Measurements from ENCODE around the gene PDYN.

PDYN gene

GRCh38 chr20:2006452-2007361, 12.8 kb upstream of the PDYN start:
- DNase-seq: peak; percentile 24
- Histone ChIP-seq H4K20me1 (ENCODE audit: insufficient read depth, low read length) (0 out of 2 replicates have a peak, but pooled peaks cover 6% of the 10 kb centered on the region), H3K4me3 (ENCODE audit: low read depth in 1 of 2, low read length in 2 of 2) (no peak overlapping the region), H3K36me3 (ENCODE audit: insufficient read depth, low read length) (no peaks in the 10 kb centered on the region), H2AFZ (ENCODE audit: low read depth, low read length) (no peak overlapping the region), H3K4me1 (ENCODE audit: insufficient read depth, low read length) (no peaks in the 10 kb centered on the region), H3K4me2 (ENCODE audit: insufficient read depth, low read length) (no peak overlapping the region), H3K79me2 (ENCODE audit: insufficient read depth, low read length) (no peaks in the 10 kb centered on the region), H3K9me3 (ENCODE audit: insufficient read depth, low read length, severe bottlenecking) (no peaks in the 10 kb centered on the region), H3K27ac (ENCODE audit: low read length) (no peak overlapping the region), H3K27me3 (ENCODE audit: insufficient read depth, low read length, poor library complexity) (no peaks in the 10 kb centered on the region), H3K9ac (ENCODE audit: low read depth, low read length) (no peak overlapping the region)
- TF ChIP-seq CTCF (IDR thresholded peaks at IDR 0.05; ENCODE audit: borderline replicate concordance, extremely low read depth, low read length, poor library complexity, severe bottlenecking): peak; percentile 91
- no peak for TF ChIP-seq EZH2 (IDR thresholded peaks at IDR 0.05; ENCODE audit: borderline replicate concordance, low read depth, low read length, severe bottlenecking)
- ATAC-seq (ENCODE audit: insufficient read depth, low read depth): 0 out of 3 replicates have a peak, but pooled peaks have one; percentile 35

- Histone ChIP-seq H2AFZ (ENCODE audit: low read depth, low read length) (no peak overlapping the region), H3K79me2 (ENCODE audit: insufficient read depth, low read length) (no peaks in the 10 kb centered on the region), H3K9me3 (ENCODE audit: insufficient read depth, low read length, severe bottlenecking) (no peaks in the 10 kb centered on the region), H3K4me2 (ENCODE audit: insufficient read depth, low read length) (no peak overlapping the region), H4K20me1 (ENCODE audit: insufficient read depth, low read length) (0 out of 2 replicates have a peak, but pooled peaks cover 6% of the 10 kb centered on the region), H3K4me1 (ENCODE audit: insufficient read depth, low read length) (no peaks in the 10 kb centered on the region), H3K36me3 (ENCODE audit: insufficient read depth, low read length) (no peaks in the 10 kb centered on the region), H3K4me3 (ENCODE audit: low read depth in 1 of 2, low read length in 2 of 2) (no peak overlapping the region), H3K27me3 (ENCODE audit: insufficient read depth, low read length, poor library complexity) (no peaks in the 10 kb centered on the region), H3K27ac (ENCODE audit: low read length) (no peak overlapping the region), H3K9ac (ENCODE audit: low read depth, low read length) (no peak overlapping the region)
- DNase-seq (peak; percentile 79), ATAC-seq (ENCODE audit: insufficient read depth, low read depth) (peak; percentile 79)
- TF ChIP-seq CTCF (IDR thresholded peaks at IDR 0.05; ENCODE audit: borderline replicate concordance, extremely low read depth, low read length, poor library complexity, severe bottlenecking): peak; percentile 6
- no peak for TF ChIP-seq EZH2 (IDR thresholded peaks at IDR 0.05; ENCODE audit: borderline replicate concordance, low read depth, low read length, severe bottlenecking)
Measured at GRCh38 chr20:2005831-2006426, 12.1 kb upstream of the PDYN start.

- no peak overlapping the region for H3K4me3 ChIP-seq (ENCODE audit: low read depth in 1 of 2, low read length in 2 of 2)
- H3K4me1 ChIP-seq (ENCODE audit: insufficient read depth, low read length): no peaks in the 10 kb centered on the region
- no peak overlapping the region for H2AFZ ChIP-seq (ENCODE audit: low read depth, low read length)
- no peak for TF ChIP-seq EZH2 (IDR thresholded peaks at IDR 0.05; ENCODE audit: borderline replicate concordance, low read depth, low read length, severe bottlenecking)
- no peak for TF ChIP-seq CTCF (IDR thresholded peaks at IDR 0.05; ENCODE audit: borderline replicate concordance, extremely low read depth, low read length, poor library complexity, severe bottlenecking)
- ATAC-seq (ENCODE audit: insufficient read depth, low read depth): no peak
- H3K79me2 ChIP-seq (ENCODE audit: insufficient read depth, low read length): no peaks in the 10 kb centered on the region
- DNase-seq: no peak
- H3K36me3 ChIP-seq (ENCODE audit: insufficient read depth, low read length): no peaks in the 10 kb centered on the region
- no peaks in the 10 kb centered on the region for H3K9me3 ChIP-seq (ENCODE audit: insufficient read depth, low read length, severe bottlenecking)
- H3K27ac ChIP-seq (ENCODE audit: low read length): no peak overlapping the region
- H4K20me1 ChIP-seq (ENCODE audit: insufficient read depth, low read length): 0 out of 2 replicates have a peak, but pooled peaks cover 6% of the 10 kb centered on the region
- H3K9ac ChIP-seq (ENCODE audit: low read depth, low read length): no peak overlapping the region
- H3K27me3 ChIP-seq (ENCODE audit: insufficient read depth, low read length, poor library complexity): no peaks in the 10 kb centered on the region
- no peak overlapping the region for H3K4me2 ChIP-seq (ENCODE audit: insufficient read depth, low read length)
Measured at GRCh38 chr20:2005359-2005758, 11.5 kb upstream of the PDYN start.
